ENCODE measurements around the gene NME9. TPM values are rescaled to one million over a fixed set of nuclear protein-coding genes. Genes with fewer than 3 reads are reported as not detected.

Gene NME9
- total and polyA plus RNA-seq, 10 of the 15 experiments (the other 5 are each of a cell fraction or from before 2014, with no cell fraction given), result 0.09 to 0.68 (median 0.22) TPM; not detected in 6

GRCh38 chr3:138375447-138375846 lies 45.8 kb upstream of the NME9 start (continued):
- TF ChIP-seq ZBTB40 (IDR thresholded peaks at IDR 0.05; ENCODE audit: borderline replicate concordance) (no peak), POLR2AphosphoS2 (IDR thresholded peaks at IDR 0.05; ENCODE audit: low read depth, low read length) (no peak), NFXL1 (IDR thresholded peaks at IDR 0.05; ENCODE audit: borderline replicate concordance) (no peak)

GRCh38 chr3:138374573-138375134 lies 45.0 kb upstream of the NME9 start:
- BruUV-seq (replicated peaks), result no TSS peak
- Histone ChIP-seq H3K27ac (ENCODE audit: control insufficient read depth, insufficient read depth) (no peak overlapping the region), H3K9me3 (replicated peaks; ENCODE audit: control insufficient read depth, insufficient read depth, low read length) (peaks cover 4% of the 10 kb centered on the region), H3K27me3 (replicated peaks in 1 of 2; ENCODE audit: control insufficient read depth in 2 of 2, insufficient read depth in 2 of 2, low read length in 1 of 2) (peaks cover 2 to 11% of the 10 kb centered on the region in 2 experiments; a peak in 2 of 4 replicates), H4K20me1 (ENCODE audit: control insufficient read depth, insufficient read depth) (peaks cover 5% of the 10 kb centered on the region; the same call in 1 of the 2 replicates), H3K36me3 (ENCODE audit: control insufficient read depth in 2 of 2, insufficient read depth in 2 of 2, low read length in 1 of 2) (no peaks in the 10 kb centered on the region), H3K9ac (ENCODE audit: control insufficient read depth, insufficient read depth, low read length) (no peak overlapping the region), H3K79me2 (ENCODE audit: control insufficient read depth, insufficient read depth, low read length) (no peaks in the 10 kb centered on the region), H2AFZ (ENCODE audit: control insufficient read depth, low read depth, low read length) (no peak overlapping the region), H3K4me3 (no peak overlapping the region), H3K4me2 (ENCODE audit: control insufficient read depth, insufficient read depth) (no peak overlapping the region), H3K4me1 (ENCODE audit: control insufficient read depth, insufficient read depth, low read length) (peaks cover 17% of the 10 kb centered on the region)
- ATAC-seq (no peak), DNase-seq (ENCODE audit: low read depth, low spot score) (no peak), FAIRE-seq (no peak)
- ChIA-PET RAD21 (ENCODE audit: unreplicated experiment) (no interaction called here), SMC1A (ENCODE audit: uncharacterized antibody, unreplicated experiment) (no interaction called here), CTCF (no interaction called here), POLR2A (no interaction called here)
- WGBS (ENCODE audit: insufficient coverage, insufficient replicate concordance, low lambda C conversion rate, missing lambda C conversion rate), result 42% methylated on average over 2 of the region's 2 CpGs
- intact Hi-C loops (cut with micrococcal nuclease; ENCODE audit: unreplicated experiment) (no loop called here), in situ Hi-C loops (cut with MboI) (no loop called here)
- TF ChIP-seq MAX (IDR thresholded peaks at IDR 0.05; ENCODE audit: low read depth, low read length), result no peak
- no peak for TF ChIP-seq ASH2L (IDR thresholded peaks at IDR 0.05; ENCODE audit: borderline replicate concordance, low read depth)
- TF ChIP-seq E4F1 (IDR thresholded peaks at IDR 0.05; ENCODE audit: borderline replicate concordance, partially characterized antibody), result no peak
- TF ChIP-seq TAF1 (IDR thresholded peaks at IDR 0.05; ENCODE audit: borderline replicate concordance, low read depth, low read length), result no peak
- no peak for TF ChIP-seq PBX3 (IDR thresholded peaks at IDR 0.05; ENCODE audit: insufficient replicate concordance, low read depth, low read length)
- TF ChIP-seq ZZZ3 (IDR thresholded peaks at IDR 0.05; ENCODE audit: control insufficient read depth, insufficient read length, low read depth), result no peak
- TF ChIP-seq TCF7 (IDR thresholded peaks at IDR 0.05; ENCODE audit: borderline replicate concordance), result no peak
- TF ChIP-seq ZBTB33 (IDR thresholded peaks at IDR 0.05), result no peak

Measured in GM12878 (cell line).